Heart left ventricle (tissue), 16 donors: ENCODE measurements around the gene MICA. TPM values are rescaled to one million over a fixed set of nuclear protein-coding genes. Genes with fewer than 3 reads are reported as not detected.

Experiments
- ATAC-seq, 4 donors: fragments of 200-7000 bp; cut with Tn5 transposase; one replicate each; pipeline ENCODE4 v1.9.1; 2020 to 2022; ENCODE audit warnings: moderate library complexity in 4 of 4, mild to moderate bottlenecking in 3 of 4, moderate number of reproducible peaks in 1 of 4
- DNase-seq, 5 donors: peaks; one replicate each; pipeline ENCODE4 v3.0.0-alpha.2; 2020
- H3K27ac ChIP-seq, 12 donors: fragments of 200-600 bp; sonication (generic) in 4 of 12; one replicate each; pipeline versions ENCODE4 v1.5.0 to v1.8.0; 2016 to 2022; ENCODE audit warnings: mild to moderate bottlenecking in 2 of 12
- H3K27me3 ChIP-seq, 9 donors: fragments of 200-600 bp; sonication (generic) in 2 of 9; one replicate each; pipeline versions ENCODE4 v1.5.1 to v1.8.0; 2016 to 2022; ENCODE audit warnings: mild to moderate bottlenecking in 3 of 9
- H3K36me3 ChIP-seq, 9 donors: fragments of 200-600 bp; sonication (generic) in 2 of 9; one replicate each; pipeline versions ENCODE4 v1.5.0 to v1.8.0; 2018 to 2022; ENCODE audit warnings: mild to moderate bottlenecking in 2 of 9
- H3K4me1 ChIP-seq, 12 donors: fragments of 200-600 bp; sonication (generic) in 4 of 12; one replicate each; pipeline versions ENCODE4 v1.5.0 to v1.8.0; 2016 to 2022; ENCODE audit warnings: mild to moderate bottlenecking in 3 of 12
- H3K4me3 ChIP-seq, 12 donors: fragments of 200-600 bp; sonication (generic) in 4 of 12; one replicate each; pipeline versions ENCODE4 v1.5.0 to v1.8.0; 2017 to 2022; ENCODE audit warnings: mild to moderate bottlenecking in 9 of 12, moderate library complexity in 4 of 12
- H3K9me3 ChIP-seq, 12 donors: fragments of 200-600 bp; sonication (generic) in 4 of 12; one replicate each; pipeline versions ENCODE4 v1.5.0 to v1.8.0; 2016 to 2022; ENCODE audit warnings: mild to moderate bottlenecking in 1 of 12
- POLR2A ChIP-seq, 2 donors: fragments of 450-650 bp; IDR thresholded peaks; one replicate each; pipeline ENCODE4 v1.6.1; 2017; ENCODE audit warnings: antibody characterized with exemption in 2 of 2, mild to moderate bottlenecking in 2 of 2, moderate library complexity in 2 of 2
- WGBS, 4 donors: extraction: QIAGEN DNeasy Blood & Tissue Kit in 2 of 4; methylation state at CpG; one replicate each; pipeline versions ENCODE4 v1.1.5 to v1.1.7; 2013 to 2018; 5-methylcytosine and 5-hydroxymethylcytosine counted together
- intact Hi-C, 10 donors: fragments of 100-400 bp; cut with DNase I; formaldehyde crosslinking; loops; one replicate each; pipeline versions ENCODE4 v1.11.1 to v1.14.2; 2022
- polyA plus RNA-seq, 2 donors: library from polyadenylated mRNA; stranded (reverse); fragments of 200-250 nt; gene quantifications; one replicate each; pipeline ENCODE4 v1.2.3, GENCODE V29; 2013
- total RNA-seq, 9 donors: library from RNA; depleted of rRNA in 2 of 9; stranded (reverse); fragments of >200 nt in 2 of 9; fragmentation: NEBNext Ultra II Directional in 3 of 9; extraction: Animal tissue kit (Norgen Biotek cat#: 25700) in 3 of 9; gene quantifications; one replicate each; pipeline versions ENCODE4 v1.1.0 to v1.2.4, GENCODE V29; 2016 to 2023
- TF ChIP-seq, protein P1 (sequence below), 12 donors: fragments of 200-600 bp; sonication (generic) in 4 of 12; IDR thresholded peaks; one replicate each; pipeline versions ENCODE4 v1.5.0 to v1.8.0; 2018 to 2022; ENCODE audit warnings: antibody characterized with exemption in 12 of 12, mild to moderate bottlenecking in 5 of 12
- donor health status: ischemic (EF 13 %, LVEDD 7.1; RV severe dilation, severe dysfunction).
- donor health status: healthy with polysubstance abuse.
- donor health status: DM: no; HTN: yes; CAD: no.
- donor health status: DM: no; HTN: no; CAD: no.
- donor health status: ischemic (EF 25% LVEDD 6.9; RV normal size, moderate dysfunction).
- donor health status: ischemic (EF 25% LVEDD 5.7; RV mildly dilated, moderate dysfunction).
- donor health status: healthy.
- donor health status: DM: yes; HTN: yes; CAD: no.
- donor health status: ischemic (EF 35%, LVEDD 5.7; RV mildly dilated, moderate dysfunction).
- donor health status: nonischemic (EF 11% LVEDD 7.7; RV severe dilation, severe dysfunction).
- donor health status: DM: yes; HTN: yes; CAD: no.
- donor health status: PGD.
- donor health status: ischemic (EF 29% LVEDD 5.4; RV normal size, mild dysfunction).
- donor health status: nonischemic (EF 23%, LVEDD 6.1; RV moderate dilation, normal function).

MICA gene
- total and polyA plus RNA-seq, 11 donors, result 8.5 to 48.4 (median 11.5) TPM

DNA sequence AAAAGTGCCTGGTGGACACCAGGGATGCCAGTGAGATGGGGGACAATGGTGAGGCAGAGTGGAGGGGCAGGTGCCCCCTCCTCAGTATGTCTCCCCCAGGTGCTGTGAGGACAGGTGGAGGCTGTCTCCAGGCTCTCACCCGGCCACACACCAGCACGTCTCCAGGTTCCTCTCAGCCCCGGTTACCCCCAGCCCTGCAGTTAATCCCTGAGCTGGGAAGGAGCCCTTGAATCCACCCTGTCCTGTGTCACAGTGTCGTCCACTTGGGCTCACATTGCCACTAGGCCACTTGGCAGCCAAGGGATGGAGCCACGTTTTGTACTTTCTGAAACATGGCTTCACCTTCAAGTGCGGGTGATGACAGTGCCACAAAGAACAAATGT lies 24.7 kb upstream of the MICA start:
- TF ChIP-seq, protein P1, sequence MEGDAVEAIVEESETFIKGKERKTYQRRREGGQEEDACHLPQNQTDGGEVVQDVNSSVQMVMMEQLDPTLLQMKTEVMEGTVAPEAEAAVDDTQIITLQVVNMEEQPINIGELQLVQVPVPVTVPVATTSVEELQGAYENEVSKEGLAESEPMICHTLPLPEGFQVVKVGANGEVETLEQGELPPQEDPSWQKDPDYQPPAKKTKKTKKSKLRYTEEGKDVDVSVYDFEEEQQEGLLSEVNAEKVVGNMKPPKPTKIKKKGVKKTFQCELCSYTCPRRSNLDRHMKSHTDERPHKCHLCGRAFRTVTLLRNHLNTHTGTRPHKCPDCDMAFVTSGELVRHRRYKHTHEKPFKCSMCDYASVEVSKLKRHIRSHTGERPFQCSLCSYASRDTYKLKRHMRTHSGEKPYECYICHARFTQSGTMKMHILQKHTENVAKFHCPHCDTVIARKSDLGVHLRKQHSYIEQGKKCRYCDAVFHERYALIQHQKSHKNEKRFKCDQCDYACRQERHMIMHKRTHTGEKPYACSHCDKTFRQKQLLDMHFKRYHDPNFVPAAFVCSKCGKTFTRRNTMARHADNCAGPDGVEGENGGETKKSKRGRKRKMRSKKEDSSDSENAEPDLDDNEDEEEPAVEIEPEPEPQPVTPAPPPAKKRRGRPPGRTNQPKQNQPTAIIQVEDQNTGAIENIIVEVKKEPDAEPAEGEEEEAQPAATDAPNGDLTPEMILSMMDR (IDR thresholded peaks at IDR 0.05), result no peak
- no peak for TF ChIP-seq POLR2A (IDR thresholded peaks at IDR 0.05)
- peaks cover 0 to 53% (median 6%) of the 10 kb centered on the region in 9 donors for H3K27me3 ChIP-seq
- ATAC-seq, result no peak
- no peaks in the 10 kb centered on the region for H3K36me3 ChIP-seq
- no peak overlapping the region for H3K4me3 ChIP-seq
- no peak for DNase-seq
- intact Hi-C loops, result no loop called here
- H3K4me1 ChIP-seq, result no peaks in the 10 kb centered on the region
- H3K27ac ChIP-seq, result no peak overlapping the region
- no peaks in the 10 kb centered on the region for H3K9me3 ChIP-seq
- WGBS, 4 donors, result 65 to 86% (median 70%) methylated on average over 6 of the region's 6 CpGs

DNA sequence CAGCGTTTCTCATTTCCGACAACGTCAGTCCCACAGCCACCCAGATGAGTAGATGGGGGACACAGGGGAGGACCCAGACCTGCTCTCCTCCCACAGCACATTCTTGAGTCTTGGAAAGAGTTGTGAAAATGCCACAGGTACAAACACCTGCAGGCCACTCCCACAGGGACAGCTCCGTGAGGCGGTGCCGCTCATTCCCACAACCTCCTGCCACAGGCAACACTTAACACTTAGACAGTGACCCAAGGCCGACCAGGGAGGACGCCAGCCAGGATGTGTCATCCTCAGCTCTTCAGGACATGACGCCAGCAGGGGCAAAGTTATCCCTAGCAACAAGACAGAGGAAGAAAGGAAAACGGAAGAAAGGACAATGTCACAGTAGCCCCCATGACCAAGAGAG lies 23.5 kb upstream of the MICA start:
- TF ChIP-seq, protein P1 (IDR thresholded peaks at IDR 0.05), result no peak
- no peak for TF ChIP-seq POLR2A (IDR thresholded peaks at IDR 0.05)
- Histone ChIP-seq H3K4me3 (no peak overlapping the region), H3K9me3 (no peaks in the 10 kb centered on the region), H3K36me3 (no peaks in the 10 kb centered on the region), H3K27me3 (peaks cover 0 to 49% (median 6%) of the 10 kb centered on the region in 9 donors), H3K27ac (no peak overlapping the region), H3K4me1 (no peaks in the 10 kb centered on the region)
- intact Hi-C loops, result no loop called here
- 50 to 63% (median 51%) methylated on average over 9 to 10 of the region's 10 CpGs for WGBS, 4 donors
- ATAC-seq, result no peak
- no peak for DNase-seq

DNA sequence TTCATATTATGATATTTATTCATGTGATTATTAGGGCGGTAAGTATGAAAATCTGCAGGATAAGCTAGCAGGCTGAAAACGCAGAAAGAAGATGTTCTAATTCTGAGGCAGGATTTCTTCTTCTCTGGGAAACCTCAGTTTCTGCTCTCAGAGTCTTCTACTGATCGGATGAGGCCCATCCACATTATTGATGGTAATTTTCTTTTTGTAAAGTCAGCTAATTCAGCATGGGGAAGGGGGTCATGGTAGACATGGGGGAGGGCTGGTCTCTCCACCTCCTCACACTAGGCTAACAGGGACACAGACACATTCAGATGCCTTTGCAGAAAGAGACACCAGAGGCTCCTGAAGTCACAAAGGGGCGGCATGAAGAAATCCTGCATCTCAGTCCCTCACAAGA lies 21.7 kb upstream of the MICA start:
- no peak for TF ChIP-seq POLR2A (IDR thresholded peaks at IDR 0.05)
- TF ChIP-seq, protein P1 (IDR thresholded peaks at IDR 0.05), result no peak
- 62 to 84% (median 73%) methylated on average over 4 of the region's 4 CpGs for WGBS, 4 donors
- no peak for DNase-seq
- intact Hi-C loops, result no loop called here
- ATAC-seq, result no peak
- H3K4me3 ChIP-seq, result no peak overlapping the region
- no peak overlapping the region for H3K27ac ChIP-seq
- H3K36me3 ChIP-seq, result no peaks in the 10 kb centered on the region
- no peaks in the 10 kb centered on the region for H3K4me1 ChIP-seq
- peaks cover 0 to 42% (median 6%) of the 10 kb centered on the region in 9 donors for H3K27me3 ChIP-seq
- no peaks in the 10 kb centered on the region for H3K9me3 ChIP-seq

DNA sequence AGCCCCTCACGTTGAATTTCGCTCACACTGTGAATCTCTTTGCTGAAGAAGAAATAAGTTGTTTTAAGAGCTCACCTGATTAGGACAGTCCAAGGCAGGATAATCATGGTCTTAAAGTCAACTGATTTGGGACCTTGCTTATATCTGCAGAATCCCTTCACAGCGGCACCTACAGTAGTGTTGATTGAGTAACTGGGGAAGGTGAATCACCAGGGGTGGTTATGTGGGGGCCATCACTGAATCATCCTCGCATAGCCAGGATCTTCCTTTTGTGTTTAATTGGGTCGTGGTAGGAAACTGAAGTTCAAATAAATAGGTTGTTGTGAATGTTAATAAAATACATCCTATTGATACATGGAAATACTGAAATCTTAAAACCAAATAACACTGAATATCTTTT lies 20.2 kb upstream of the MICA start:
- 63 to 74% (median 66%) methylated on average over 5 of the region's 5 CpGs for WGBS, 4 donors
- ATAC-seq, result no peak
- Histone ChIP-seq H3K27me3 (peaks cover 0 to 28% (median 2%) of the 10 kb centered on the region in 9 donors), H3K36me3 (no peaks in the 10 kb centered on the region), H3K4me3 (no peak overlapping the region), H3K9me3 (no peaks in the 10 kb centered on the region), H3K27ac (no peak overlapping the region), H3K4me1 (no peaks in the 10 kb centered on the region)
- no peak for TF ChIP-seq POLR2A (IDR thresholded peaks at IDR 0.05)
- TF ChIP-seq, protein P1 (IDR thresholded peaks at IDR 0.05), result no peak
- intact Hi-C loops, result no loop called here
- no peak for DNase-seq
